Upper lobe of right lung (tissue), 1 donor: ENCODE data around the gene LRSAM1. TPM values are rescaled to one million over a fixed set of nuclear protein-coding genes. Genes with fewer than 3 reads are reported as not detected.
A peak's percentile ranks its signal among the peaks of the same experiment; 100 is the strongest.

Experiments used
- ATAC-seq: fragments of 200-7000 bp; cut with Tn5 transposase; one replicate; pipeline ENCODE4 v1.9.1; 2020; ENCODE audit warnings: mild to moderate bottlenecking, moderate library complexity
- DNase-seq: peaks from one replicate; pipeline ENCODE4 v3.0.0-alpha.2; 2020
- H3K27ac ChIP-seq: fragments of 200-600 bp; one replicate; pipeline ENCODE4 v1.8.0; 2022
- H3K27me3 ChIP-seq: fragments of 200-600 bp; one replicate; pipeline ENCODE4 v1.8.0; 2022; ENCODE audit warnings: mild to moderate bottlenecking
- H3K36me3 ChIP-seq: fragments of 200-600 bp; one replicate; pipeline ENCODE4 v1.8.0; 2022
- H3K4me1 ChIP-seq: fragments of 200-600 bp; one replicate; pipeline ENCODE4 v1.8.0; 2022
- H3K4me3 ChIP-seq: fragments of 200-600 bp; one replicate; pipeline ENCODE4 v1.8.0; 2022; ENCODE audit warnings: mild to moderate bottlenecking
- H3K9me3 ChIP-seq: fragments of 200-600 bp; one replicate; pipeline ENCODE4 v1.8.0; 2022
- CTCF ChIP-seq: fragments of 200-600 bp; IDR thresholded peaks from one replicate; pipeline ENCODE4 v1.8.0; 2022; ENCODE audit warnings: antibody characterized with exemption
- intact Hi-C: fragments of 100-400 bp; cut with DNase I; formaldehyde crosslinking; loops from one replicate; pipeline ENCODE4 v1.11.0; 2022
- total RNA-seq: library from RNA; stranded (reverse); fragmentation: NEBNext Ultra II Directional; extraction: Animal tissue kit (Norgen Biotek cat#: 25700); gene quantifications from one replicate; pipeline ENCODE4 v1.2.1, GENCODE V29; 2021
- donor health status: DM: no; HTN: yes; CAD: no; lungs with severe emphysema.

Gene LRSAM1
- total RNA-seq, 1 donor from 2014 or later, result 18.8 TPM

- DNase-seq, result no peak
- Histone ChIP-seq H3K27ac (peak overlapping the region; percentile 61), H3K4me1 (peaks cover 89% of the 10 kb centered on the region), H3K4me3 (no peak overlapping the region), H3K9me3 (no peaks in the 10 kb centered on the region), H3K27me3 (no peaks in the 10 kb centered on the region), H3K36me3 (no peaks in the 10 kb centered on the region)
- ATAC-seq, result no peak
- TF ChIP-seq CTCF, result no peak
- intact Hi-C loops, result no loop called here
Observed at GRCh38 chr9:127543221-127543620, 91.9 kb downstream of the LRSAM1 start.

- H3K27ac ChIP-seq, result peak overlapping the region; percentile 80
- no peak for ATAC-seq
- H3K4me3 ChIP-seq, result no peak overlapping the region
- intact Hi-C loops, result no loop called here
- H3K36me3 ChIP-seq, result peaks cover 1% of the 10 kb centered on the region
- H3K27me3 ChIP-seq, result no peaks in the 10 kb centered on the region
- H3K9me3 ChIP-seq, result no peaks in the 10 kb centered on the region
- DNase-seq, result no peak
- H3K4me1 ChIP-seq, result peaks cover 90% of the 10 kb centered on the region
- TF ChIP-seq CTCF, result no peak
Observed at GRCh38 chr9:127543973-127544533, 92.7 kb downstream of the LRSAM1 start.

GRCh38 chr9:127545196-127546124 is 94.2 kb downstream of the LRSAM1 start:
- H3K27ac ChIP-seq, result peak overlapping the region; percentile 80
- no peak overlapping the region for H3K4me3 ChIP-seq
- peak; percentile 9 for TF ChIP-seq CTCF
- H3K27me3 ChIP-seq, result no peaks in the 10 kb centered on the region
- H3K9me3 ChIP-seq, result no peaks in the 10 kb centered on the region
- peaks cover 88% of the 10 kb centered on the region for H3K4me1 ChIP-seq
- DNase-seq, result peak; percentile 89
- peaks cover 5% of the 10 kb centered on the region for H3K36me3 ChIP-seq
- intact Hi-C loops, result no loop called here
- ATAC-seq, result peak; percentile 79

- intact Hi-C loops, result no loop called here
- ATAC-seq (no peak), DNase-seq (no peak)
- Histone ChIP-seq H3K4me1 (peaks cover 88% of the 10 kb centered on the region), H3K9me3 (no peaks in the 10 kb centered on the region), H3K4me3 (no peak overlapping the region), H3K27me3 (no peaks in the 10 kb centered on the region), H3K36me3 (peaks cover 5% of the 10 kb centered on the region), H3K27ac (peak overlapping the region; percentile 80)
- no peak for TF ChIP-seq CTCF
Observed at GRCh38 chr9:127546125-127546832, 95.0 kb downstream of the LRSAM1 start.

GRCh38 chr9:127548352-127548881 is 97.1 kb downstream of the LRSAM1 start:
- no peaks in the 10 kb centered on the region for H3K27me3 ChIP-seq
- H3K9me3 ChIP-seq, result no peaks in the 10 kb centered on the region
- ATAC-seq, result no peak
- no peak for TF ChIP-seq CTCF
- no peak overlapping the region for H3K4me3 ChIP-seq
- no peak overlapping the region for H3K27ac ChIP-seq
- no peak for DNase-seq
- intact Hi-C loops, result no loop called here
- H3K36me3 ChIP-seq, result peaks cover 5% of the 10 kb centered on the region
- H3K4me1 ChIP-seq, result peaks cover 80% of the 10 kb centered on the region
